ENCODE measurements around the gene FBXW4. TPM values are rescaled to one million over a fixed set of nuclear protein-coding genes. Genes with fewer than 3 reads are reported as not detected.

The FBXW4 gene
- total RNA-seq, 4 donors from 2014 or later, result 50.0 to 73.5 (median 54.3) TPM

DNA sequence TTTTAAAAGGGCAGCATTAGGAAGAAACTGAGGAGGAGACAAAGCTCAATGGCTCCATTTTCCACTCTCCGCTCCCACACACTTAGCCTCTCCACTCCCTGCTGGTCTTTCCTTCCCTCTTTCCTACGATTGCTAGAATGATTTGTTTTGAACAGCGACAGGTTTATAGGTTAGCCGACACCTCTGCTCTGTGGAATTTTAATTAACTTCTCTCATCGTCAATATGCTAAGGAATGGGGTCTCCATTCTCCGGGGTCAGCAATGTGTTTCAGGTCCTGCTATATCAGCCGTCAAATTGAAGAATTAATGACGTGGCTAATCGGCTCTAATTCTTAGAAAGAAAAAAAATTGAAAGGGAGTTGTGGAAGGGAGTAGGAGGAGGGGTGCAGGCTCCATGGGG is 28.9 kb downstream of the FBXW4 start:
- TF ChIP-seq, protein P1, sequence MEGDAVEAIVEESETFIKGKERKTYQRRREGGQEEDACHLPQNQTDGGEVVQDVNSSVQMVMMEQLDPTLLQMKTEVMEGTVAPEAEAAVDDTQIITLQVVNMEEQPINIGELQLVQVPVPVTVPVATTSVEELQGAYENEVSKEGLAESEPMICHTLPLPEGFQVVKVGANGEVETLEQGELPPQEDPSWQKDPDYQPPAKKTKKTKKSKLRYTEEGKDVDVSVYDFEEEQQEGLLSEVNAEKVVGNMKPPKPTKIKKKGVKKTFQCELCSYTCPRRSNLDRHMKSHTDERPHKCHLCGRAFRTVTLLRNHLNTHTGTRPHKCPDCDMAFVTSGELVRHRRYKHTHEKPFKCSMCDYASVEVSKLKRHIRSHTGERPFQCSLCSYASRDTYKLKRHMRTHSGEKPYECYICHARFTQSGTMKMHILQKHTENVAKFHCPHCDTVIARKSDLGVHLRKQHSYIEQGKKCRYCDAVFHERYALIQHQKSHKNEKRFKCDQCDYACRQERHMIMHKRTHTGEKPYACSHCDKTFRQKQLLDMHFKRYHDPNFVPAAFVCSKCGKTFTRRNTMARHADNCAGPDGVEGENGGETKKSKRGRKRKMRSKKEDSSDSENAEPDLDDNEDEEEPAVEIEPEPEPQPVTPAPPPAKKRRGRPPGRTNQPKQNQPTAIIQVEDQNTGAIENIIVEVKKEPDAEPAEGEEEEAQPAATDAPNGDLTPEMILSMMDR (IDR thresholded peaks at IDR 0.05), result no peak
- ATAC-seq (ENCODE audit: low FRiP score) (no peak), DNase-seq (ENCODE audit: low spot score) (no peak)

DNA sequence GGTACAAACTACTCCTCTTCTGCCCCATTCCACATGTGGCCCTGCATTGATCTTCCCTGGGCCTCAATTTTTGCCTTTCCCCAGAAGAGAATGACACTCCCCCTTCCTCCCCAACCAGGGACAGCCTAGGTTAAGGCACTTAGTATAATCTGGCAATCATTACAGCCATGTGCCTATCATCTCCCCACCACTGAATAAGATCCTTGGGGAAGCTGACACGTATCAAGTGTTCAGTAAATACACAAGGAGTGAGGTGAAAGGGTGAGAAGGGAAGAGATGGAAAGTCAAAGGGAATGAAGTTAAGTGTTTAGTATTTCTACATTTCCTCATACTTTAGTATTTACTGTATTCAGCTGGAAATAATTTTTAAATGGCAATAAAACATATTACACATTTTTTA is 31.9 kb downstream of the FBXW4 start:
- ATAC-seq (ENCODE audit: low FRiP score) (no peak), DNase-seq (ENCODE audit: low spot score) (no peak)
- TF ChIP-seq, protein P1 (IDR thresholded peaks at IDR 0.05), result no peak

DNA sequence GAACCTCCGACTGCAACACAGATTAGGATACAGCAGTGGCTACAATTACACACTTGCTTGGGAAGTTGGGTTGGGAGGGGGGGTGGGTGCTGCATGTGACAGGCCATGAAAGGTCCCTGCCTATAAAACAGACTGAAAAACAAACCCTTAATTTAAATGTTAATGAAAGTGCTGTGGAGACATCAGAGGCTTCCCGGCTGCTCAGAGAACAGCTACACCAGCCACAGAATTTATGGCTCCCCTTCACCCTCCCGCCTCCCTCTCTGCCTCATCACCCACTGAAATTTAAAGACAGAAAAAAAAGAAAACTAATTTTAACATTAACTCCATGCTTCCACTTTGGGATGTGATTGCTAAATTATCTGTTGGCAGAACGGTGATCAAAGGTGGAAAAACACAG is 34.7 kb downstream of the FBXW4 start:
- TF ChIP-seq, protein P1 (IDR thresholded peaks at IDR 0.05), result no peak
- DNase-seq (ENCODE audit: low spot score) (no peak), ATAC-seq (ENCODE audit: low FRiP score) (no peak)

DNA sequence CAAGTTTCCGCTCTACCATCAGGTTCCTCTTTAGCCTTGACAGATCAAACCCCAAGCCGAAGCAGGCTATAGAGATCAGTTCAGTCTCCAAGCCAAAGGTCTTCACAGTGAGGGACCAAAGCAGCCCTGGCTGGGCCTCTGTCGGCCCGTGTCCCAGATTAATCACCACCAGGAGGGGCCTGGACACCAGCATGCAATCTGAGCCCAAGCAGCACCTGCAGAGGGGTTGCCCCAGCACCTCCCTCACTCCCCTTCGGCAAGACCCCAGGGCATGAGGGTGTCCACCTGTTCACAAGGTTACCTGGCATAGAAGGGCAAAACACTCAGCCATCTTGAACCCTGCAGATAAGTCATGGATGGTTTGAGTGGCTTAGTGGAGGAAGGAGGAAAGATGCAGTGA is 36.0 kb downstream of the FBXW4 start:
- TF ChIP-seq, protein P1 (IDR thresholded peaks at IDR 0.05), result no peak
- ATAC-seq (ENCODE audit: low FRiP score), result no peak
- no peak for DNase-seq (ENCODE audit: low spot score)

DNA sequence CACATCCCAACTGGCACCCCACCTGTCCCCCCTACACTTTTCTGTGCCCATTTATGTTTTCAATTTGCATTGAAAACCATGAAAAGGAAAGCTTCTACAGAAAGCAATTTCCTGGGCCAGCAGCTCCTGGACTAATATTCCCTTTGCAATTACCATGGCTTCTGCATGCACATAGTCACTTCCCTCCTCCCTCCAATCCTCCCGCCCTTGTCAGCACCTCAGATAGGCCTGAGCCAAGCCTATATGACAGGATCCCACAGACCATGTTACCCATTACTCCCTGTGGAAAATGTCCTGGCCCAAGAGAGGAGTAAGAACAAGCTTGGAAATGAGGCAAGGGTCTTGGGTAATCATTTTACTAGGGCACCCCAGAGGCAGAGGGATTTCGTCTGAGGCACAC is 38.1 kb downstream of the FBXW4 start:
- no peak for DNase-seq (ENCODE audit: low spot score)
- TF ChIP-seq, protein P1 (IDR thresholded peaks at IDR 0.05), result no peak
- no peak for ATAC-seq (ENCODE audit: low FRiP score)

DNA sequence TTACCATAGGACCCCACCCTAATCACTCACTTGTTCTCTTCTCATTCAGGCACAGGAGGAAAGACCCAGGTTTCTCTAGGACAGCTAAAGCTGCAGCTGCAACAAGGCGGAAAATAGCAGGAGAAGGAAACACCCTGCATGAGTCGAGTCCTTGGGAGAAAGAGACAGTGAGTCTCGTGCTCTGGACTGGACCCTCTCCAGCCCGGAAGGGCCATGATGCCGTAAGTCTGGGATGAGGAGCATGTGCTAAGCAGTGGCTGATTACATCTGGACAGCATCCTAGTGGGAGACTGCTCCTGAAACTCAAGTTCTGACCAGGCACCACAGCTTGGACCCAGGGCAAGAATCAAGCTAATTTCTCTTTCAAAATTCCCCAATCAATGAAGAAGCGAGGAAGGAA is 39.4 kb downstream of the FBXW4 start:
- ATAC-seq (ENCODE audit: low FRiP score) (no peak), DNase-seq (ENCODE audit: low spot score) (no peak)
- TF ChIP-seq, protein P1 (IDR thresholded peaks at IDR 0.05), result no peak

DNA sequence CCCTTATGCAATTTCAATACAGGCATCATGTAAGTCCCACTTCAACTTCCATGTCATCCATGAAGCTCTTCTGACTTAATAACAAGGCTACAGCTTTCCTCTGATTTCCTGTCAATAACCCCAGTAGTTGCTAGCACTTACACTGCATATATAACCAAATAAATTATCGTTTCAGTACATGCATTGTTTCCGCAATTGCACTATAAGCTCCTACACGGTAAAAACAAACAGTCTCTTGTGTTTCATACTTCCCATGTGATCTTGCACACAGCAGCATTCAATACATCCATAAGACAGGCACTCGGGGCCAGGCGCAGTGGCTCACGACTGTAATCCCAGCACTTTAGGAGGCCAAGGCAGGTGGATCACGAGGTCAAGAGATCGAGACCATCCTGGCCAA is 41.4 kb downstream of the FBXW4 start:
- TF ChIP-seq, protein P1 (IDR thresholded peaks at IDR 0.05), result no peak

More for the DNA sequence above, 41.4 kb downstream of the FBXW4 start:
- ATAC-seq (ENCODE audit: low FRiP score) (no peak), DNase-seq (ENCODE audit: low spot score) (no peak)

All from omental fat pad (tissue), 4 donors.